ENCODE results near the gene APOL2. TPM values are rescaled to one million over a fixed set of nuclear protein-coding genes. Genes with fewer than 3 reads are reported as not detected.
"Not testable (repeated sequence)": the region's sequence is repeated elsewhere in the genome, so short reads cannot be mapped to it uniquely, and the experiment has no call there.

Gene APOL2
- total and polyA plus RNA-seq, 3 donors from 2014 or later: 16.6 to 34.5 (median 19.5) TPM

DNA sequence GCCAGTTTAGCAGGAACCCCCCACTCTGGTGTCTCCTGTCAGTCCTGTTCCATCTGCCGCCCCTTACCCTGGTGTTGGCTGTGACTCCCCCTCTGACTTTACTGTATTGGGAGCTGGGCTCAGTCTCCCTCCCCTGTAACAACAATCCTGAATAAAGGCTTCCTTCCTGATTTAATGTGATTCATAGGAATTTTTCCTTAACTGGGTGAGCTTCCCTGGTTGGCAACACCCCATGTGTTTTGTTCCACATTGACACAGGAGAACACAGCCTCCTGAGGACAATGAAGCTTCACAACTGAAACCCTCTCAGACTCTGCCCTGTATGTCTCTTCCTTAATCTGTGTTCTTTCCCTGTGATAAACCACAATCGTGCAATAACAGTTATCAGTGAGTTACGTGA, 46.2 kb downstream of the APOL2 start:
- Histone ChIP-seq H3K4me3 (no peak overlapping the region), H3K36me3 (ENCODE audit: low read depth, missing control alignments) (no peaks in the 10 kb centered on the region), H3K27me3 (no peaks in the 10 kb centered on the region), H3K9me3 (no peaks in the 10 kb centered on the region), H3K27ac (no peak overlapping the region), H3K4me1 (peaks cover 14% of the 10 kb centered on the region)
- no peak for DNase-seq
- intact Hi-C loops (cut with DNase I; ENCODE audit: low total_unique reads): loop anchor here (10.0 kb wide), 1 partner anchor 92 kb away; no protein-coding TSS in a partner anchor
- WGBS, 2 donors: 73 to 76% methylated on average over 3 of the region's 3 CpGs
- TF ChIP-seq POLR2A (IDR thresholded peaks at IDR 0.05): no peak
- TF ChIP-seq, protein P1, sequence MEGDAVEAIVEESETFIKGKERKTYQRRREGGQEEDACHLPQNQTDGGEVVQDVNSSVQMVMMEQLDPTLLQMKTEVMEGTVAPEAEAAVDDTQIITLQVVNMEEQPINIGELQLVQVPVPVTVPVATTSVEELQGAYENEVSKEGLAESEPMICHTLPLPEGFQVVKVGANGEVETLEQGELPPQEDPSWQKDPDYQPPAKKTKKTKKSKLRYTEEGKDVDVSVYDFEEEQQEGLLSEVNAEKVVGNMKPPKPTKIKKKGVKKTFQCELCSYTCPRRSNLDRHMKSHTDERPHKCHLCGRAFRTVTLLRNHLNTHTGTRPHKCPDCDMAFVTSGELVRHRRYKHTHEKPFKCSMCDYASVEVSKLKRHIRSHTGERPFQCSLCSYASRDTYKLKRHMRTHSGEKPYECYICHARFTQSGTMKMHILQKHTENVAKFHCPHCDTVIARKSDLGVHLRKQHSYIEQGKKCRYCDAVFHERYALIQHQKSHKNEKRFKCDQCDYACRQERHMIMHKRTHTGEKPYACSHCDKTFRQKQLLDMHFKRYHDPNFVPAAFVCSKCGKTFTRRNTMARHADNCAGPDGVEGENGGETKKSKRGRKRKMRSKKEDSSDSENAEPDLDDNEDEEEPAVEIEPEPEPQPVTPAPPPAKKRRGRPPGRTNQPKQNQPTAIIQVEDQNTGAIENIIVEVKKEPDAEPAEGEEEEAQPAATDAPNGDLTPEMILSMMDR (IDR thresholded peaks at IDR 0.05): no peak

DNA sequence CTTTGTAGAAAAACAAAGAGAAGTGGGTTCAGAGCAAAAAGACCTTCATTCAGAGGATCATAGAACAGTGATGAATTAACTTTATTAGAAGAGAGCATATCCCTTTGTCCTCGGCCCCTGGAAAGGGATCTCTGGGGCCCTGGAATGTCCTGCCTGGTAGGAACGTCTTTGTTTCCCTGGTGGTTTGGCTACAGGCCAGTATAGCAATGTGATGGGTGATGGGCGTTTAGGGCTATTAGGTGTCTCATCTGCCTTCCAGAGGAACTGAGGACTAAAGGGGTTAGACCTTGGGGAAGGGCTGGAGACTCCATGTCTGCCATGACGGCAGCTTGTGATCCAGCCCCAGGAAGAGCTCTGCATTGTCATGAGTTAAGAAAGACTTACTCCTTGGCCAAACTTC, 46.8 kb downstream of the APOL2 start:
- Histone ChIP-seq H3K27me3 (no peaks in the 10 kb centered on the region), H3K4me3 (no peak overlapping the region), H3K27ac (no peak overlapping the region), H3K9me3 (no peaks in the 10 kb centered on the region), H3K4me1 (peaks cover 11% of the 10 kb centered on the region), H3K36me3 (ENCODE audit: low read depth, missing control alignments) (no peaks in the 10 kb centered on the region)
- intact Hi-C loops (cut with DNase I; ENCODE audit: low total_unique reads): loop anchor here (10.0 kb wide), 1 partner anchor 92 kb away; no protein-coding TSS in a partner anchor
- no peak for TF ChIP-seq POLR2A (IDR thresholded peaks at IDR 0.05)
- TF ChIP-seq, protein P1 (IDR thresholded peaks at IDR 0.05): no peak
- no peak for DNase-seq
- 73 to 83% methylated on average over 4 of the region's 4 CpGs for WGBS, 2 donors

DNA sequence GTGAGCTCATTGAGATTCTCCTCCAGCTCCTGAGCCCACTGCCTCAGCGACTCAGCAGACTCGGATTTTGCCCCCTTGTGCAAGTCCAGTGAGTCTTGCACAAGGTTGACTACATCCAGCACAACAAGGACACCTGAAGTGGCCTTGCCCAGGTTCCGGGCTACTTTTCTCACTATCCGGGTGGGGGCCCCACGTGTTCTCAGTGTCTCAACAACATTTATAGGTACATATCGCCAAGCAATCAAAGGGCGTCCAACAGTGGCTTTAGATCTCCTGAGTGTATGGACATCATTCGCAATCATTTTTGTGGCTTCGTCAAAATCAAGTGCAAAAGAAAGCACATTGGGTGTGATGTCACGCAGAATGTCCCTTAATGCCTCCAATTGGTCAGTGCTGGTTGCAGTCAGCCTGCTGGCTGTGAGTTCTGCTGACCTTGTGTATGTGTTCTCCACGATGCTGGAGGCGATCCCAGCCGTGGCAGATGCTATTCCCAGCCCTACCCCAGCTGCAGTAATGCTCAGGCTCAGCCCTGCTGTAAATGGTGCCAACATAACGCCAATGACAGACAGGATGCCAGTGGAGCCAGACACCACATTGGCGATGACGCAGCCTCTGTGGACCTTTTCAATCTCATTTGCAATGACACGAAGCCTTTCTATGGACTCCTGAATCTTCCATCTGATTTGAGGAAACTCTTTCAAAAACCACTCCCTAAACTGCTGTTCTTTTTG, 48.1 kb downstream of the APOL2 start:
- 59 to 63% methylated on average over 15 to 17 of the region's 17 CpGs for WGBS, 2 donors
- Histone ChIP-seq H3K4me1 (no peaks in the 10 kb centered on the region), H3K9me3 (no peaks in the 10 kb centered on the region), H3K36me3 (ENCODE audit: low read depth, missing control alignments) (no peaks in the 10 kb centered on the region), H3K27ac (no peak overlapping the region), H3K4me3 (no peak overlapping the region), H3K27me3 (no peaks in the 10 kb centered on the region)
- intact Hi-C loops (cut with DNase I; ENCODE audit: low total_unique reads): loop anchor here (10.0 kb wide), 1 partner anchor 94 kb away; no protein-coding TSS in a partner anchor
- TF ChIP-seq POLR2A (IDR thresholded peaks at IDR 0.05): no peak
- TF ChIP-seq, protein P1 (IDR thresholded peaks at IDR 0.05): no peak
- peak; percentile 79 for DNase-seq

DNA sequence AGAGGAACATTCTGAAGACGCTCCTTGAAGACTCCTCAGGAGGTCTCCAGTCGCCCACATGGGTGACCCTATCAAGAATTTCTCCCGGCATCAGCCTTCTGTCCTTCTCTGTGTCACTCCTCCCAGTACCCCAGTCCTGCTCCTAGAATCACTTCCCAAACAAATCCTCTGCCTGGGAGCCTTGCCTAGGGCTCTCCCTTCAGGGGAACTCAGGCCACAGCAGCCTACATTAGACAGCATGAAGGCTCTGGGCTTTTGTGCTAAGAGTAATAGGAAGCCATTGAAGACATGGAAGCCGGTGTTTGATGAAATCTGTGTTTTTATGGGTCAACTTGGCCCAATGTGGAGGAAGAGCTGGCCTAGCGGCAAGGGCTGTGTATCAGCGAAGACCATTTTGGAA, 51.5 kb downstream of the APOL2 start:
- WGBS, 2 donors: 92 to 100% methylated on average over 3 of the region's 6 CpGs
- H3K4me1 ChIP-seq; H3K27ac ChIP-seq; DNase-seq; H3K36me3 ChIP-seq (ENCODE audit: low read depth, missing control alignments); intact Hi-C loops (cut with DNase I; ENCODE audit: low total_unique reads); H3K4me3 ChIP-seq; H3K9me3 ChIP-seq; H3K27me3 ChIP-seq: not testable (repeated sequence)

DNA sequence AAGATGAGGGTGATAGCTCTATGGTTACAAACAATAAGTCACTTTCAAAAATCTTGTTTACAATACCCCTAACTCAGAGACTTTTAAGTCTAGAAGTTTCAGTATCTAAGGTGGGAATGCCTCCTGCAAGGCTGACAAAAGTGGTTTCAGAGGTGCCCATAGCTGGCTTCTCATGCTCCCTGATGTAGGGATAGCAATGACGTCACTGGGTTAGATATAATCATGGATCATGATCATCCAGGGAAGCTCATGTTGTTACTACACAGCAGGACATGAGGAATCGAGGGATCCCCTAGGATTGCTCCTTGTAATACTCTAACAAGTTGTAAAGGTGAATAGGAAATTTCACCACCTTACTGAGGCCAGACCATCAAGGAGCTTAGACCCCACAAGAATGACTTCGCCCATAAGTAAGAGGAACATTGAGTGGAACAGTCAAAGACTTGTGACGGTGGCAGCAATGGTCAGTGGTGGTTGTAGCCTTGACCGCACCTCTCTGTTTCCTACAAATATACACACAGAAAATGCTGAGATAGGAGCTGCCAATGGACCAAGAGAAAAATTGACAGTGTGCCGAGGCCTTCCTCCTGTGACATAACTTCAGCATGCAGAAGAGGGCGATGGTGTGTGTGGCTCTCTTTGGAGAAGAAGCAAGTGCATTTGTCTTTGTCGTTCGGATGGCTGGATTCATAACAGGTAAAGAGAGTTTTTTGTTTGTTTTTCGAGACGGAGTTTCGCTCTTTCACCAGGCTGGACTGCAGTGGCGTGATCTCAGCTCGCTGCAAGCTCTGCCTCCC, 53.3 kb downstream of the APOL2 start:
- no peak overlapping the region for H3K27ac ChIP-seq
- H3K4me3 ChIP-seq: no peak overlapping the region
- WGBS, 2 donors: 88 to 92% methylated on average over 14 of the region's 14 CpGs
- no peaks in the 10 kb centered on the region for H3K4me1 ChIP-seq
- no peak for TF ChIP-seq POLR2A (IDR thresholded peaks at IDR 0.05)
- TF ChIP-seq, protein P1 (IDR thresholded peaks at IDR 0.05): no peak
- intact Hi-C loops (cut with DNase I; ENCODE audit: low total_unique reads): no loop called here
- H3K36me3 ChIP-seq (ENCODE audit: low read depth, missing control alignments): no peaks in the 10 kb centered on the region
- no peak for DNase-seq
- H3K27me3 ChIP-seq: no peaks in the 10 kb centered on the region
- no peaks in the 10 kb centered on the region for H3K9me3 ChIP-seq
